Colonic mucosa (tissue), 4 donors: ENCODE data around the gene ZSCAN1. TPM values are rescaled to one million over a fixed set of nuclear protein-coding genes. Genes with fewer than 3 reads are reported as not detected.

Experiments used
- DNase-seq: peaks from one replicate; pipeline ENCODE4 v3.0.0-alpha.2; 2020
- H3K27ac ChIP-seq: fragments of 200-600 bp; one replicate; pipeline ENCODE4 v1.8.0; 2021
- H3K27me3 ChIP-seq: fragments of 200-600 bp; one replicate; pipeline ENCODE4 v1.8.0; 2021
- H3K36me3 ChIP-seq: fragments of 200-600 bp; one replicate; pipeline ENCODE4 v1.8.0; 2021
- H3K4me1 ChIP-seq: fragments of 200-600 bp; one replicate; pipeline ENCODE4 v1.8.0; 2021; ENCODE audit warnings: mild to moderate bottlenecking
- H3K4me3 ChIP-seq: fragments of 200-600 bp; one replicate; pipeline ENCODE4 v1.8.0; 2021
- H3K9ac ChIP-seq, 2 donors: one replicate each; pipeline ENCODE4 v1.7.0; 2013; ENCODE audit warnings: control low read depth in 2 of 2, low read depth in 2 of 2, low read length in 2 of 2
- H3K9me3 ChIP-seq: fragments of 200-600 bp; one replicate; pipeline ENCODE4 v1.8.0; 2021
- intact Hi-C: fragments of 100-400 bp; cut with DNase I; formaldehyde crosslinking; loops from one replicate; pipeline ENCODE4 v1.14.1; 2022
- total RNA-seq, 2 donors: library from RNA; stranded (reverse); fragmentation: NEBNext Ultra II Directional in 1 of 2; extraction: Animal tissue kit (Norgen Biotek cat#: 25700) in 1 of 2; gene quantifications; one replicate each; pipeline ENCODE4 v1.2.1, GENCODE V29; 2021
- TF ChIP-seq, protein P1 (sequence below): fragments of 200-600 bp; IDR thresholded peaks from one replicate; pipeline ENCODE4 v1.8.0; 2022; ENCODE audit warnings: antibody characterized with exemption, mild to moderate bottlenecking
- donor health status: healthy.
- donor health status: DM: no; HTN: no; CAD: no.
- donor health status: DM: no; HTN: no; CAD: no.

Gene ZSCAN1
- total RNA-seq, 2 donors from 2014 or later, result not detected

GRCh38 chr19:58063712-58064111 lies 29.9 kb downstream of the ZSCAN1 start:
- no peak overlapping the region for H3K4me3 ChIP-seq
- H3K9ac ChIP-seq, result no peak overlapping the region
- no peaks in the 10 kb centered on the region for H3K36me3 ChIP-seq
- no peak for DNase-seq
- TF ChIP-seq, protein P1, sequence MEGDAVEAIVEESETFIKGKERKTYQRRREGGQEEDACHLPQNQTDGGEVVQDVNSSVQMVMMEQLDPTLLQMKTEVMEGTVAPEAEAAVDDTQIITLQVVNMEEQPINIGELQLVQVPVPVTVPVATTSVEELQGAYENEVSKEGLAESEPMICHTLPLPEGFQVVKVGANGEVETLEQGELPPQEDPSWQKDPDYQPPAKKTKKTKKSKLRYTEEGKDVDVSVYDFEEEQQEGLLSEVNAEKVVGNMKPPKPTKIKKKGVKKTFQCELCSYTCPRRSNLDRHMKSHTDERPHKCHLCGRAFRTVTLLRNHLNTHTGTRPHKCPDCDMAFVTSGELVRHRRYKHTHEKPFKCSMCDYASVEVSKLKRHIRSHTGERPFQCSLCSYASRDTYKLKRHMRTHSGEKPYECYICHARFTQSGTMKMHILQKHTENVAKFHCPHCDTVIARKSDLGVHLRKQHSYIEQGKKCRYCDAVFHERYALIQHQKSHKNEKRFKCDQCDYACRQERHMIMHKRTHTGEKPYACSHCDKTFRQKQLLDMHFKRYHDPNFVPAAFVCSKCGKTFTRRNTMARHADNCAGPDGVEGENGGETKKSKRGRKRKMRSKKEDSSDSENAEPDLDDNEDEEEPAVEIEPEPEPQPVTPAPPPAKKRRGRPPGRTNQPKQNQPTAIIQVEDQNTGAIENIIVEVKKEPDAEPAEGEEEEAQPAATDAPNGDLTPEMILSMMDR, result no peak
- H3K27ac ChIP-seq, result no peak overlapping the region
- H3K27me3 ChIP-seq, result no peaks in the 10 kb centered on the region
- no peaks in the 10 kb centered on the region for H3K4me1 ChIP-seq
- H3K9me3 ChIP-seq, result peaks cover 5% of the 10 kb centered on the region
- intact Hi-C loops, result no loop called here

- no peak overlapping the region for H3K9ac ChIP-seq
- intact Hi-C loops, result no loop called here
- no peaks in the 10 kb centered on the region for H3K36me3 ChIP-seq
- no peaks in the 10 kb centered on the region for H3K4me1 ChIP-seq
- H3K27me3 ChIP-seq, result no peaks in the 10 kb centered on the region
- no peak overlapping the region for H3K4me3 ChIP-seq
- TF ChIP-seq, protein P1, result no peak
- peaks cover 5% of the 10 kb centered on the region for H3K9me3 ChIP-seq
- H3K27ac ChIP-seq, result no peak overlapping the region
- DNase-seq, result no peak
Observed at GRCh38 chr19:58067240-58067912, 33.6 kb downstream of the ZSCAN1 start.

GRCh38 chr19:58079792-58080191 lies 46.0 kb downstream of the ZSCAN1 start:
- Histone ChIP-seq H3K36me3 (no peaks in the 10 kb centered on the region), H3K4me3 (no peak overlapping the region), H3K9ac (no peak overlapping the region), H3K4me1 (no peaks in the 10 kb centered on the region), H3K27me3 (no peaks in the 10 kb centered on the region), H3K9me3 (no peaks in the 10 kb centered on the region), H3K27ac (no peak overlapping the region)
- intact Hi-C loops, result no loop called here
- TF ChIP-seq, protein P1, result no peak
- DNase-seq, result no peak

DNA sequence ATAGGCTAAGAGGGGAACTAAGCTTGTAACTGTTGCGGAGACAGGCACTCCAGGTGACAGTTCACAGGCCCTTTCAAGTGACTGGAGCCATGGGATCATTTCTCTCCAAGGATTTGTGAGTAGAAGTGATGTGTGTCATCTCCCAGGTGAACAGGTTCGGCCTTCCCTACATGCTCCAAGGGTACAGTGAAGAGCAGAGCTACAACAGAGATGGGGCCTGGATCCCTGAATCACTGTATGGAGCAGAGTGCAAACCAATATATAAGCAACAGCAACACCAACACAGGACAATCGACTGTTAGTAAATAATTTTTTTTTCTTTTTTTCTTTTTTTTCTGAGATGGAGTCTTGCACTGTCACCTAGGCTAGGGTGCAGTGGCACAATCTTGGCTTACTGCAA lies 49.2 kb downstream of the ZSCAN1 start:
- H3K36me3 ChIP-seq, result no peaks in the 10 kb centered on the region
- H3K27ac ChIP-seq, result no peak overlapping the region
- TF ChIP-seq, protein P1, result no peak
- intact Hi-C loops, result no loop called here
- H3K9me3 ChIP-seq, result no peaks in the 10 kb centered on the region
- H3K9ac ChIP-seq, result no peak overlapping the region
- H3K4me3 ChIP-seq, result no peak overlapping the region
- no peak for DNase-seq
- H3K4me1 ChIP-seq, result no peaks in the 10 kb centered on the region
- no peaks in the 10 kb centered on the region for H3K27me3 ChIP-seq

- no peak for DNase-seq
- Histone ChIP-seq H3K9me3 (no peaks in the 10 kb centered on the region), H3K36me3 (no peaks in the 10 kb centered on the region), H3K4me3 (no peak overlapping the region), H3K4me1 (no peaks in the 10 kb centered on the region), H3K27ac (no peak overlapping the region), H3K27me3 (no peaks in the 10 kb centered on the region), H3K9ac (no peak overlapping the region)
- intact Hi-C loops, result no loop called here
- TF ChIP-seq, protein P1, result no peak
Observed at GRCh38 chr19:58084596-58085347, 50.9 kb downstream of the ZSCAN1 start.
